GM23338 (cell line): Measurements from ENCODE around the gene YPEL2.

Experiments
- CREB1 ChIP-seq: fragments of 250-450 bp; sonication (Bioruptor Pico); IDR thresholded peaks from 2 replicates; pipeline ENCODE4 v1.5.0; 2020; ENCODE audit warnings: low read depth, mild to moderate bottlenecking, moderate library complexity
- CTCF ChIP-seq, 2 experiments: fragments of 200-600 bp in 1 of 2; sonication (generic) in 1 of 2; conservative IDR thresholded peaks; 2 replicates each; pipeline versions ENCODE4 v1.5.1 to v1.6.1; 2016 to 2017; ENCODE audit warnings: antibody characterized with exemption in 2 of 2, low read depth in 2 of 2, mild to moderate bottlenecking in 2 of 2, moderate library complexity in 1 of 2
- EZH2 ChIP-seq: fragments of 200-600 bp; sonication (generic); IDR thresholded peaks from one replicate; pipeline ENCODE4 v1.8.0; 2017; ENCODE audit warnings: antibody characterized with exemption, mild to moderate bottlenecking, low read depth; ENCODE audit not compliant: unreplicated experiment
- EZH2phosphoT487 ChIP-seq: fragments of 200-600 bp; sonication (generic); IDR thresholded peaks from one replicate; pipeline ENCODE4 v1.8.1; 2018; ENCODE audit warnings: antibody characterized with exemption; ENCODE audit not compliant: unreplicated experiment
- POLR2AphosphoS5 ChIP-seq: IDR thresholded peaks from 2 replicates; pipeline ENCODE4 v1.6.1; 2016; ENCODE audit warnings: antibody characterized with exemption, low read depth

- TF ChIP-seq CTCF (conservative IDR thresholded peaks at IDR 0.05; ENCODE audit: low read depth in 2 of 2) (no peak), EZH2 (no peak), POLR2AphosphoS5 (no peak), EZH2phosphoT487 (no peak), CREB1 (CRISPR knock-in tag) (no peak)
These were observed 39.3 kb upstream of the YPEL2 start for GRCh38 chr17:59292174-59292523.
